Skeletal muscle tissue (tissue), 4 donors: ENCODE results near the gene EEF1G. TPM values are rescaled to one million over a fixed set of nuclear protein-coding genes. Genes with fewer than 3 reads are reported as not detected.
"Not testable (repeated sequence)": the region's sequence is repeated elsewhere in the genome, so short reads cannot be mapped to it uniquely, and the experiment has no call there.

Experiments
- H3K27ac ChIP-seq: one replicate; pipeline ENCODE4 v1.7.0; 2013; ENCODE audit warnings: mild to moderate bottlenecking, low read depth, low read length, inconsistent platforms
- H3K27me3 ChIP-seq, 3 donors: one replicate each; pipeline ENCODE4 v1.7.0; 2013; ENCODE audit warnings: low read length in 3 of 3; ENCODE audit not compliant: control insufficient read depth in 3 of 3, insufficient read depth in 3 of 3
- H3K36me3 ChIP-seq, 3 donors: one replicate each; pipeline ENCODE4 v1.7.0; 2013; ENCODE audit warnings: low read length in 3 of 3; ENCODE audit not compliant: control insufficient read depth in 3 of 3, insufficient read depth in 3 of 3
- H3K4me1 ChIP-seq, 3 donors: one replicate each; pipeline ENCODE4 v1.7.0; 2013; ENCODE audit warnings: low read length in 3 of 3, mild to moderate bottlenecking in 3 of 3; ENCODE audit not compliant: control insufficient read depth in 3 of 3, insufficient read depth in 3 of 3
- H3K4me3 ChIP-seq, 3 donors: one replicate each; pipeline ENCODE4 v1.7.0; 2013; ENCODE audit warnings: low read length in 3 of 3
- H3K9ac ChIP-seq, 3 donors: one replicate each; pipeline ENCODE4 v1.7.0; 2013; ENCODE audit warnings: low read length in 3 of 3, mild to moderate bottlenecking in 3 of 3, moderate library complexity in 2 of 3, low read depth in 1 of 3
- H3K9me3 ChIP-seq, 3 donors: one replicate each; pipeline ENCODE4 v1.7.0; 2013; ENCODE audit warnings: low read length in 3 of 3; ENCODE audit not compliant: control insufficient read depth in 3 of 3
- total RNA-seq: library from RNA; depleted of rRNA; stranded (reverse); fragments of >200 nt; gene quantifications from one replicate; pipeline ENCODE4 v1.2.3, GENCODE V29; 2014
- donor health status: Osteomylitis.

The EEF1G gene
- total RNA-seq, 1 donor from 2014 or later = 2,520 TPM

- Histone ChIP-seq H3K4me3 (no peak overlapping the region), H3K27ac (peak overlapping the region; percentile 68), H3K9ac (no peak overlapping the region), H3K9me3 (no peaks in the 10 kb centered on the region), H3K27me3 (no peaks in the 10 kb centered on the region), H3K36me3 (peaks cover 47 to 52% (median 51%) of the 10 kb centered on the region in 3 donors), H3K4me1 (peaks cover 40 to 49% (median 41%) of the 10 kb centered on the region in 3 donors)
These were observed 4.1 kb downstream of the EEF1G start for GRCh38 chr11:62569611-62570010.

- Histone ChIP-seq H3K27ac (no peak overlapping the region), H3K4me3 (no peak overlapping the region), H3K9ac (no peak overlapping the region), H3K4me1 (peaks cover 26 to 33% (median 29%) of the 10 kb centered on the region in 3 donors), H3K36me3 (peaks cover 53 to 55% (median 55%) of the 10 kb centered on the region in 3 donors), H3K27me3 (no peaks in the 10 kb centered on the region), H3K9me3 (no peaks in the 10 kb centered on the region)
These were observed 6.6 kb downstream of the EEF1G start for GRCh38 chr11:62567018-62567633.

DNA sequence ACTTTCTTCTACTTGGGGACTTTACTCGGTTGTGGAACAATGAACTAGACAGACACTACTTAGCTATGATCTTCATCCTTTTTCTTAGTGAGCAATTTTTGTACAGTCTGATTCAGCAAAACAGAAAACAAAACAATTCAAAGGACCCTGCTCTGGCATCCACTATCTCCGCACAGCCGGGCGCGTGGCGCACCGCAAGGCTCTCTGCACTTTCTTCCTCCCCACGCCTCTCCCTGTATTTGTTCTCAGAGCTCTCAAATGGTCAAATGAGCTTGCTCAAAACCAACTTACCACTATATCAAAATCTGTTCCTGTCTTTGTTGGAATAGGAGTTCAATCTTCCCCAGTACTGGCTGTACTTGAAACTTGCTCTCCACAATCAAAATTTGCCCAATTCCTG is 7.4 kb downstream of the EEF1G start:
- Histone ChIP-seq H3K4me1 (peaks cover 17 to 29% (median 22%) of the 10 kb centered on the region in 3 donors), H3K4me3 (no peak overlapping the region), H3K9ac (no peak overlapping the region), H3K27me3 (no peaks in the 10 kb centered on the region), H3K27ac (no peak overlapping the region), H3K9me3 (no peaks in the 10 kb centered on the region), H3K36me3 (peaks cover 44 to 49% (median 46%) of the 10 kb centered on the region in 3 donors)

GRCh38 chr11:62565100-62565802 is 8.4 kb downstream of the EEF1G start:
- no peak overlapping the region for H3K4me3 ChIP-seq

DNA sequence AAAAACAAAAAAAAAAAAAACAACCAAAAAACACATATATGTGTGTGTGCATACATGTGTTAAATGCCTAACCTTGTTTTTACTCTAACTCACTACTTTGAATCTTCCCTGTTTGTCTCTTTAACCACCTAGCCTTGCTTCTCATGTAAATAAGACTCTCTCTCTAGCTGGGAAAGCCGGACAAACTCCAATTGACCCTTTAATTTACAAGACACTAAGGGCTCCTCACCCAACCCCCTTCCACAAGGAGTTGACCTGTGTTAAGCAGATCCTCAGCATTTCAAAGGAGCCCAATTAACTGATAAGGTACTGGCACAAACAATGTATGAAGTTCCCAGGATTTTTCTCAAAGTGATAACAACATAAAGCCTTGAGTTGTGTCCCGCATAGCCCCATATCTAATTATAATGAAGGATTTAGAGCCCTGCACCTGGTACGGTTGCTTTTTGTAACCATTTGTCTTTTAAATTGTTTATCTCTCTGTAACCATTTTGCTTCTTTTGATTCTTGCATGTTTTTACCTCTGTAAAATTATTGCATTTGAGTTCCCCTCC is 11.9 kb downstream of the EEF1G start:
- peaks cover 26 to 42% (median 35%) of the 10 kb centered on the region in 3 donors for H3K4me1 ChIP-seq
- peaks cover 38 to 43% (median 39%) of the 10 kb centered on the region in 3 donors for H3K36me3 ChIP-seq
- peak overlapping the region; percentile 83 for H3K27ac ChIP-seq
- not testable (repeated sequence) for H3K4me3 ChIP-seq, H3K9ac ChIP-seq, H3K27me3 ChIP-seq, H3K9me3 ChIP-seq

More at GRCh38 chr11:62565100-62565802, 8.4 kb downstream of the EEF1G start:
- Histone ChIP-seq H3K9ac (no peak overlapping the region), H3K36me3 (peaks cover 34 to 39% (median 36%) of the 10 kb centered on the region in 3 donors), H3K4me1 (peaks cover 21 to 30% (median 24%) of the 10 kb centered on the region in 3 donors), H3K27me3 (no peaks in the 10 kb centered on the region), H3K27ac (no peak overlapping the region), H3K9me3 (no peaks in the 10 kb centered on the region)

DNA sequence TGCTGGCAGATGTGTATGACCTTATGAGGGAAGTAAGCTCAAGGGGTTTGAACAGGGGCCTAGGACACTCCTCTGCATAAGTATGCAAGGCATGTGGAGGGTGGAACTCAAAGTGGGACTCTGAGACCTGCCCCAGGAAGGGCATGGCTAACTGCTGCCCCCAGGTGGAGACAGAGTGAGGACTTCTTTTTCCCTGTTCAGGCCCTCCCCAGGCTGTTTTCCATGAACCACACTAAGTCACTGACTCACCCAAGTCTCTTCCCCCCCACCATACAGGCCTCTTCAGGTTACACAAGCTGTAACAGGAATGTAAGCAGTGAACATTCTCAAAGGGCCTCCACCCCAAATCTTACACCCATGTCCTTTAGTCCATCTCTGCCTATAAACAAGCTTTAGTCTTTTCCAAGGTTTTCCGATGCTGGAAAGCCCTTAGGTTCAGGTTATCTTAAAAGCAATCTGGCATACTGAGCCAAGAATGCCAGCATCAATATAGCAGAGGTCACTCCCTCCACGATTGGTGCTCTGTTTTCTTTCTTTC is 13.1 kb downstream of the EEF1G start:
- peak overlapping the region in 1 of 3 donors; percentile 3 for H3K4me3 ChIP-seq
- H3K9ac ChIP-seq = peak overlapping the region in 2 of 3 donors; percentile 45 to 63
- H3K36me3 ChIP-seq = peaks cover 27 to 32% (median 28%) of the 10 kb centered on the region in 3 donors
- H3K4me1 ChIP-seq = peaks cover 37 to 54% (median 46%) of the 10 kb centered on the region in 3 donors
- no peaks in the 10 kb centered on the region for H3K27me3 ChIP-seq
- peak overlapping the region; percentile 83 for H3K27ac ChIP-seq
- H3K9me3 ChIP-seq = no peaks in the 10 kb centered on the region

GRCh38 chr11:62559626-62560025 is 14.1 kb downstream of the EEF1G start:
- Histone ChIP-seq H3K36me3 (peaks cover 24 to 26% (median 24%) of the 10 kb centered on the region in 3 donors), H3K9ac (peak overlapping the region in 1 of 3 donors; percentile 17), H3K4me1 (peaks cover 47 to 64% (median 56%) of the 10 kb centered on the region in 3 donors), H3K27ac (peak overlapping the region; percentile 83)
- H3K27me3 ChIP-seq, H3K4me3 ChIP-seq, H3K9me3 ChIP-seq: not testable (repeated sequence)

GRCh38 chr11:62559204-62559603 is 14.5 kb downstream of the EEF1G start:
- Histone ChIP-seq H3K4me1 (peaks cover 51 to 68% (median 60%) of the 10 kb centered on the region in 3 donors), H3K9ac (no peak overlapping the region), H3K4me3 (no peak overlapping the region), H3K9me3 (no peaks in the 10 kb centered on the region), H3K27me3 (no peaks in the 10 kb centered on the region), H3K27ac (peak overlapping the region; percentile 83), H3K36me3 (peaks cover 24 to 26% (median 24%) of the 10 kb centered on the region in 3 donors)

DNA sequence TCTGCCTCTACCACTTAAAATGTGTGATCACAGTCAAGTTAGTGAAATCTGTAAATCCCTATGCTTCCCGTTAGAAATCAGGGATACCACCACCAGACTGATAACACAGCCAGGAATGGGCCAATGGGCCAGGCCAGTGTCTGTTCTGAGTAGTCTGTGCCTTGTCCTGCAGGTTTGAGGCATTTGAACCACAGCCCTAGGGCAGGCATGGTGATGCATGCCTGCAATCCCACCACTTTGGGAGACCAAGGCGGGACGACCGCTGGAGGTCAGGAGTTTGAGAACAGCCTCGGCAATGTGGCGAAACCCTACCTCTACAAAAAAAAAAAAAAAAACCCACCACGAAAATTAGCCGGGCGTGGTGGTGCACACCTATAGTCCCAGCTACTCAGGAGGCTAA is 15.0 kb downstream of the EEF1G start:
- H3K4me1 ChIP-seq = peaks cover 57 to 72% (median 65%) of the 10 kb centered on the region in 3 donors
- H3K9me3 ChIP-seq = no peaks in the 10 kb centered on the region
- H3K27me3 ChIP-seq = no peaks in the 10 kb centered on the region
- H3K27ac ChIP-seq = peak overlapping the region; percentile 83
- no peak overlapping the region for H3K9ac ChIP-seq
- H3K4me3 ChIP-seq = no peak overlapping the region
- H3K36me3 ChIP-seq = peaks cover 20 to 23% (median 22%) of the 10 kb centered on the region in 3 donors
